H4 (cell line): ENCODE data around the gene VWA5B2. TPM values are rescaled to one million over a fixed set of nuclear protein-coding genes. Genes with fewer than 3 reads are reported as not detected.
"Not testable (repeated sequence)": the region's sequence is repeated elsewhere in the genome, so short reads cannot be mapped to it uniquely, and the experiment has no call there.

Source experiments
- DNase-seq: peaks from one replicate; pipeline ENCODE4 v3.0.0-alpha.2; 2015; ENCODE audit warnings: low spot score
- total RNA-seq: library from RNA; depleted of rRNA; stranded (reverse); fragments of >200 nt; shearing (Covaris generic); gene quantifications from 2 replicates; pipeline ENCODE4 v1.2.3, GENCODE V29; 2014

VWA5B2 gene
- total RNA-seq, 1 experiment from 2014 or later = not detected

- no peak for DNase-seq
Observed at GRCh38 chr3:184241447-184242296, 12.3 kb downstream of the VWA5B2 start.

- DNase-seq = no peak
Observed at GRCh38 chr3:184242297-184242685, 12.9 kb downstream of the VWA5B2 start.

GRCh38 chr3:184248454-184249411 is 19.3 kb downstream of the VWA5B2 start, which contains the start of gene ALG3:
Gene ALG3 (minus strand): TSS chr3:184248962. CDS start chr3:184248940, 22 bp downstream.
- DNase-seq = peak; percentile 81

- peak; percentile 99 for DNase-seq
Observed at GRCh38 chr3:184249412-184250166, 20.2 kb downstream of the VWA5B2 start, which contains the start of gene EEF1AKMT4. Gene EEF1AKMT4 (plus strand): TSS chr3:184249672. CDS start chr3:184249695, 23 bp downstream.

- DNase-seq = peak; percentile 92
Observed at GRCh38 chr3:184250167-184250828, 20.9 kb downstream of the VWA5B2 start.

- no peak for DNase-seq
Observed at GRCh38 chr3:184255291-184256039, 26.1 kb downstream of the VWA5B2 start.

- no peak for DNase-seq
Observed at GRCh38 chr3:184257083-184257915, 27.9 kb downstream of the VWA5B2 start.

- DNase-seq = no peak
Observed at GRCh38 chr3:184258926-184259325, 29.5 kb downstream of the VWA5B2 start.

- no peak for DNase-seq
Observed at GRCh38 chr3:184259396-184259877, 30.1 kb downstream of the VWA5B2 start.

- DNase-seq = no peak
Observed at GRCh38 chr3:184259878-184260723, 30.7 kb downstream of the VWA5B2 start.

- no peak for DNase-seq
Observed at GRCh38 chr3:184260724-184261269, 31.4 kb downstream of the VWA5B2 start.

- DNase-seq = peak; percentile 86
Observed at GRCh38 chr3:184261270-184261853, 32.0 kb downstream of the VWA5B2 start, which contains the start of gene CAMK2N2. Gene CAMK2N2 (minus strand): TSS chr3:184261553. CDS start chr3:184261285, 268 bp downstream.

GRCh38 chr3:184261854-184262763 is 32.7 kb downstream of the VWA5B2 start:
- peak; percentile 57 for DNase-seq

GRCh38 chr3:184262764-184263179 is 33.4 kb downstream of the VWA5B2 start:
- no peak for DNase-seq

- DNase-seq = not testable (repeated sequence)
Observed at GRCh38 chr3:184267249-184267648, 37.9 kb downstream of the VWA5B2 start.

GRCh38 chr3:184272269-184272668 is 42.9 kb downstream of the VWA5B2 start:
- no peak for DNase-seq
